DOHH2 (cell line): Measurements from ENCODE around the gene CXorf38.

Experiments
- EZH2phosphoT487 ChIP-seq: fragments of 200-600 bp; sonication (generic); IDR thresholded peaks from 2 replicates; pipeline ENCODE4 v1.6.1; 2017; ENCODE audit warnings: borderline replicate concordance, mild to moderate bottlenecking, antibody characterized with exemption, low read length, moderate library complexity, mixed read lengths
- TF ChIP-seq, protein P1 (sequence below): fragments of 200-600 bp; sonication (generic); IDR thresholded peaks from one replicate; pipeline ENCODE4 v1.5.1; 2014; ENCODE audit warnings: antibody characterized with exemption, mild to moderate bottlenecking, low read depth, low read length; ENCODE audit not compliant: poor library complexity, severe bottlenecking

DNA sequence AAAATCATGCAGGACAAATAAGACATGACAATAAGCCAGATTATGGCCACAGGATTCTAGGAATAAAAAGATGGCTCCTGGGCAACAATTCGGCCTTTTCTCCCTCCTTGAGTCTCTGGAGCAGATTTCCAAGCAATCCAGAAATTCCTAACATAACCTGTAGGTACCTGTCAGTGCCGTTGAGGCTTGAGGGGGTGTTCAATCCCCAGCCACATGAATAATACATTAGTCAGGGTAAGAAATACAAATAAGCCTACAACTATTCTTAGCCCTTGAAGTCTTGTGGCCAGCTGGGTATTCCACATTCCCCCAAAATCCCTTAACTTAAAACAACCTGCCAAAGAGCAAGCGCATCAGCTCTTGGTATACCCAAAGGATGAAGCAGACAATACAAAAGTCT is 9.7 kb downstream of the CXorf38 start:
- TF ChIP-seq, protein P1, sequence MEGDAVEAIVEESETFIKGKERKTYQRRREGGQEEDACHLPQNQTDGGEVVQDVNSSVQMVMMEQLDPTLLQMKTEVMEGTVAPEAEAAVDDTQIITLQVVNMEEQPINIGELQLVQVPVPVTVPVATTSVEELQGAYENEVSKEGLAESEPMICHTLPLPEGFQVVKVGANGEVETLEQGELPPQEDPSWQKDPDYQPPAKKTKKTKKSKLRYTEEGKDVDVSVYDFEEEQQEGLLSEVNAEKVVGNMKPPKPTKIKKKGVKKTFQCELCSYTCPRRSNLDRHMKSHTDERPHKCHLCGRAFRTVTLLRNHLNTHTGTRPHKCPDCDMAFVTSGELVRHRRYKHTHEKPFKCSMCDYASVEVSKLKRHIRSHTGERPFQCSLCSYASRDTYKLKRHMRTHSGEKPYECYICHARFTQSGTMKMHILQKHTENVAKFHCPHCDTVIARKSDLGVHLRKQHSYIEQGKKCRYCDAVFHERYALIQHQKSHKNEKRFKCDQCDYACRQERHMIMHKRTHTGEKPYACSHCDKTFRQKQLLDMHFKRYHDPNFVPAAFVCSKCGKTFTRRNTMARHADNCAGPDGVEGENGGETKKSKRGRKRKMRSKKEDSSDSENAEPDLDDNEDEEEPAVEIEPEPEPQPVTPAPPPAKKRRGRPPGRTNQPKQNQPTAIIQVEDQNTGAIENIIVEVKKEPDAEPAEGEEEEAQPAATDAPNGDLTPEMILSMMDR: no peak
- no peak for TF ChIP-seq EZH2phosphoT487
